Activated naive CD4-positive, alpha-beta T cell treated with anti-CD3 and anti-CD28 coated beads, Interleukin-2, amount 10 ng/mL, durations not matched to agents 7 days and 5 days (primary cell): ENCODE measurements around the gene HIP1R.
"Not testable (repeated sequence)": the region's sequence is repeated elsewhere in the genome, so short reads cannot be mapped to it uniquely, and the experiment has no call there.

ENCODE experiments used
- CTCF ChIA-PET: fragments of 350-600 bp; sonication (Branson Sonifier 250); formaldehyde crosslinking; loops from one replicate; lab custom pipeline; 2021; ENCODE audit warnings: antibody characterized with exemption; lab: Charles Lee
- DNase-seq: peaks from one replicate; pipeline ENCODE4 v3.0.0-alpha.2; 2020
- H3K27ac Mint-ChIP-seq: one replicate; pipeline ENCODE4 v1.8.0; 2021; ENCODE audit warnings: mild to moderate bottlenecking, moderate library complexity, mixed read lengths
- H3K27me3 Mint-ChIP-seq: one replicate; pipeline ENCODE4 v1.8.0; 2021; ENCODE audit warnings: mild to moderate bottlenecking, mixed read lengths
- H3K36me3 Mint-ChIP-seq: one replicate; pipeline ENCODE4 v1.8.0; 2021; ENCODE audit warnings: mixed read lengths
- H3K4me1 Mint-ChIP-seq: one replicate; pipeline ENCODE4 v1.8.0; 2021; ENCODE audit warnings: mixed read lengths
- H3K4me3 Mint-ChIP-seq: one replicate; pipeline ENCODE4 v1.8.0; 2021; ENCODE audit warnings: mild to moderate bottlenecking, moderate library complexity, mixed read lengths
- H3K9me3 Mint-ChIP-seq: one replicate; pipeline ENCODE4 v1.8.0; 2021; ENCODE audit warnings: mixed read lengths

Gene HIP1R

DNA sequence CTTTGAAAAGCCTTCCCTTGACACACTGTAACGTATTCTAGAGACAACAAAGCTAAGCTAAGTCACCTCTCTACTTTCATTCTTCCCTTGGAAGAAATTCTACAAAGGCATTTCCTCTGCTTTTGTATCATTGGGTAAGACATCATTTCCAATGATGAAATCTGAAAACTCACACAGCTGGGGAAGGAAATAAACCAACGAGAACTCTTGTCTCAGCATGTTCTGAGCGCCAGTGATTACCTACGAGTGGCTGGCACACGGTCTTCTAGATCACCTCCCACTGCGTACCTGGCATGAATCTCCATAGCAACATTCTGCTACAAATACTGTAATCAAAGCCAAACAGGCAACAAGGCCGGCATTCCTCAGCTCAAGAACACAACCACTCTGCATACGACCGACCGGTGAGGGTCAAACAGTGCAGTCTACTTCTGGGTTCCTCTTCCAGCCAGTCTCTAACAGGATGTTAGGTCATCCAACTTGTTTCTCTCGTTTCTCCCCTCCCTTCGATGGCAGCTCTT, 53.0 kb downstream of the HIP1R start:
- peak overlapping the region; percentile 96 for H3K27ac Mint-ChIP-seq
- H3K4me1 Mint-ChIP-seq: peaks cover 80% of the 10 kb centered on the region
- H3K36me3 Mint-ChIP-seq: peaks cover 14% of the 10 kb centered on the region
- H3K4me3 Mint-ChIP-seq: peak overlapping the region; percentile 65
- CTCF ChIA-PET: interaction anchor here (0.9 to 3.2 kb wide), 4 partner anchors 9 to 59 kb away, joined by 3 to 17 read pairs (median 4); no protein-coding TSS in a partner anchor
- peak; percentile 68 for DNase-seq
- peaks cover 2% of the 10 kb centered on the region for H3K9me3 Mint-ChIP-seq
- H3K27me3 Mint-ChIP-seq: peaks cover 5% of the 10 kb centered on the region

DNA sequence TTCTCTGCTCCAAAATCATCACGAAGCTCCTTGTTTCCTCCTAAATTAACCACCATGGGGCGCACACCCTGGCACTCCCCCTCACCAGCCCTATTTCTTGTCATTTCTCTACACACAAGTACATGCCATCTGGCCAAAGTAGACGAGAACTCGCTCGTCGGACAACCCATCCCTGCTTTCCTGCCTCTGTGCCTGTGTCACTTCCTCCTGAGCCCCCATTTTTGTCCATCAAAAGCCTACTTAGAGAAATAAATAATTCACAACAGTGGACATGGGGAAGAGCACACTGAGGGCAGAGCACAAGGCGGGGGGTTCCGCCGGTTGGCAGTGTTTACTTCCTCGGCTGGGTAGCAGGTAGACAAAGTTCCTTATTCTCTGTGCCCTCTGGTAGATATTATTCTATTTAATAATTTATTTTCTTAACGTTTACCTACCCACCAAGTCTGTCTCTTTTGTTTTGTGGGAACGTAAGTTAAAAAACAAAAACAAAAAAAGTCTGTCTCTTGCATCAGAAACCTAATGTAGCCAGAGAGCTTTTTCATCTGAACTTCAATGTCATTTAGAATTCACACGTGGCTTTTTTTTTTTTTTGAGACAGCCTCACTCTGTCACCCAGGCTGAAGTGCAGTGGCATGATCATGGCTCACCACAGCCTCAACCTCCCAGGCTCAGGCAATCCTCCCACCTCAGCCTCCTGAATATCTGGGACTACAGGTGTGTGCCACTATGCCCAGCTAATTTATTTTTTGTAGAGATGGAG, 54.7 kb downstream of the HIP1R start:
- H3K27me3 Mint-ChIP-seq: peaks cover 6% of the 10 kb centered on the region
- peak overlapping the region; percentile 81 for H3K27ac Mint-ChIP-seq
- no peaks in the 10 kb centered on the region for H3K9me3 Mint-ChIP-seq
- H3K4me1 Mint-ChIP-seq: peaks cover 80% of the 10 kb centered on the region
- CTCF ChIA-PET: interaction anchor here (3.2 kb wide), 1 partner anchor 8 kb away, joined by 17 read pairs; no protein-coding TSS in a partner anchor
- H3K36me3 Mint-ChIP-seq: peaks cover 13% of the 10 kb centered on the region
- peak overlapping the region; percentile 25 for H3K4me3 Mint-ChIP-seq
- DNase-seq: no peak

- CTCF ChIA-PET: interaction anchor here (1.4 kb wide), 1 partner anchor 61 kb away, joined by 3 read pairs; no protein-coding TSS in a partner anchor
- no peak for DNase-seq
- Mint-ChIP-seq H3K27me3 (peaks cover 24% of the 10 kb centered on the region), H3K4me3 (no peak overlapping the region), H3K4me1 (peaks cover 87% of the 10 kb centered on the region), H3K9me3 (no peaks in the 10 kb centered on the region), H3K36me3 (peaks cover 26% of the 10 kb centered on the region), H3K27ac (no peak overlapping the region)
These were observed 56.6 kb downstream of the HIP1R start for GRCh38 chr12:122891661-122892525.

- Mint-ChIP-seq H3K27me3 (peaks cover 28% of the 10 kb centered on the region), H3K36me3 (peaks cover 26% of the 10 kb centered on the region), H3K4me1 (peaks cover 86% of the 10 kb centered on the region)
- H3K4me3 Mint-ChIP-seq, H3K27ac Mint-ChIP-seq, DNase-seq, H3K9me3 Mint-ChIP-seq: not testable (repeated sequence)
- CTCF ChIA-PET: interaction anchor here (1.4 kb wide), 1 partner anchor 60 kb away, joined by 3 read pairs; no protein-coding TSS in a partner anchor
These were observed 57.5 kb downstream of the HIP1R start for GRCh38 chr12:122892724-122893123.

GRCh38 chr12:122893208-122894153, 58.2 kb downstream of the HIP1R start:
- DNase-seq: no peak
- no peak overlapping the region for H3K27ac Mint-ChIP-seq

GRCh38 chr12:122894193-122895121, 59.2 kb downstream of the HIP1R start:
- Mint-ChIP-seq H3K36me3 (peaks cover 26% of the 10 kb centered on the region), H3K27me3 (peaks cover 28% of the 10 kb centered on the region), H3K4me3 (peak overlapping the region; percentile 95), H3K4me1 (peaks cover 85% of the 10 kb centered on the region), H3K27ac (peak overlapping the region; percentile 91), H3K9me3 (no peaks in the 10 kb centered on the region)
- CTCF ChIA-PET: no interaction called here
- DNase-seq: no peak

More at GRCh38 chr12:122893208-122894153, 58.2 kb downstream of the HIP1R start:
- peaks cover 26% of the 10 kb centered on the region for H3K36me3 Mint-ChIP-seq
- peaks cover 86% of the 10 kb centered on the region for H3K4me1 Mint-ChIP-seq
- H3K9me3 Mint-ChIP-seq: no peaks in the 10 kb centered on the region
- CTCF ChIA-PET: no interaction called here
- H3K27me3 Mint-ChIP-seq: peaks cover 28% of the 10 kb centered on the region
- H3K4me3 Mint-ChIP-seq: peak overlapping the region; percentile 6

DNA sequence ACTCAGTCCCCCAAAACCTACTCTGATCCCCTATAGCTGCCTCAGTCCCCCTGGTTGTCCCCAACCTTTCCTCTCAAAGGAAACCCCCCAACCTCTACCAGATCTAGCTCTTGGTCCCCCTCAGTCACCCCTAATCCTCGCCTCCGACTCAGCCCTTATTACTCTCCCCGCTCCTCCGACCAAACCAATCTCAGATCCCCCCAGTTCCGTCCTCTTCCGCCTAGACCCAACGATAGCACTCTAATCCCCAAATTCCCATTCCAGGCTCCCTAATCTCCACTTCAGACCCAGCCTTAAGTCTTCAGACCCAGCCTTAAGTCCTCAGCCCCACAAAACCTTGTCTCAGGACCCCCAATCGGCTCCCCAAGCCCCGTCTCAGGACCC, 60.1 kb downstream of the HIP1R start:
- CTCF ChIA-PET: no interaction called here
- peak overlapping the region; percentile 95 for H3K4me3 Mint-ChIP-seq
- H3K9me3 Mint-ChIP-seq: no peaks in the 10 kb centered on the region
- H3K4me1 Mint-ChIP-seq: peaks cover 86% of the 10 kb centered on the region
- peak overlapping the region; percentile 91 for H3K27ac Mint-ChIP-seq
- H3K36me3 Mint-ChIP-seq: peaks cover 26% of the 10 kb centered on the region
- no peak for DNase-seq
- peaks cover 28% of the 10 kb centered on the region for H3K27me3 Mint-ChIP-seq

GRCh38 chr12:122895704-122896636, 60.7 kb downstream of the HIP1R start, which contains the start of gene VPS37B:
TSS of gene VPS37B (minus strand) at chr12:122896124. CDS start at chr12:122896062, 62 bp downstream.
- H3K4me1 Mint-ChIP-seq: peaks cover 87% of the 10 kb centered on the region
- peaks cover 26% of the 10 kb centered on the region for H3K36me3 Mint-ChIP-seq
- peak; percentile 88 for DNase-seq
- H3K4me3 Mint-ChIP-seq: peak within 1 kb of the TSS; percentile 95
- peaks cover 28% of the 10 kb centered on the region for H3K27me3 Mint-ChIP-seq
- H3K27ac Mint-ChIP-seq: peak within 1 kb of the TSS; percentile 91
- no peaks in the 10 kb centered on the region for H3K9me3 Mint-ChIP-seq
- CTCF ChIA-PET: interaction anchor here (2.5 to 2.7 kb wide), 2 partner anchors 7 to 17 kb away, joined by 7 to 17 read pairs; no protein-coding TSS in a partner anchor

- no peak for DNase-seq
- Mint-ChIP-seq H3K36me3 (peaks cover 28% of the 10 kb centered on the region), H3K4me3 (peak overlapping the region; percentile 95), H3K4me1 (peaks cover 88% of the 10 kb centered on the region), H3K9me3 (no peaks in the 10 kb centered on the region), H3K27ac (peak overlapping the region; percentile 91), H3K27me3 (peaks cover 28% of the 10 kb centered on the region)
- CTCF ChIA-PET: interaction anchor here (2.5 to 2.7 kb wide), 2 partner anchors 8 to 18 kb away, joined by 7 to 17 read pairs; no protein-coding TSS in a partner anchor
These were observed 61.4 kb downstream of the HIP1R start for GRCh38 chr12:122896662-122897061.

GRCh38 chr12:122899887-122900286, 64.6 kb downstream of the HIP1R start:
- CTCF ChIA-PET: interaction anchor here (0.7 to 2.5 kb wide), 3 partner anchors 9 to 47 kb away, joined by 3 to 8 read pairs (median 3); no protein-coding TSS in a partner anchor
- Mint-ChIP-seq H3K4me1 (peaks cover 73% of the 10 kb centered on the region), H3K4me3 (no peak overlapping the region), H3K27me3 (peaks cover 33% of the 10 kb centered on the region), H3K27ac (peak overlapping the region; percentile 94), H3K36me3 (peaks cover 16% of the 10 kb centered on the region), H3K9me3 (no peaks in the 10 kb centered on the region)
- no peak for DNase-seq
